22Rv1 (cell line): ENCODE measurements around the gene LHCGR.

ENCODE experiments used
- CTCF ChIP-seq: fragments of 450-650 bp; IDR thresholded peaks from 2 replicates; pipeline ENCODE4 v1.5.1; 2017; ENCODE audit warnings: mild to moderate bottlenecking
- ZFX ChIP-seq: fragments of 450-650 bp; IDR thresholded peaks from 2 replicates; pipeline ENCODE4 v1.6.1; 2017; ENCODE audit warnings: antibody characterized with exemption, borderline replicate concordance

DNA sequence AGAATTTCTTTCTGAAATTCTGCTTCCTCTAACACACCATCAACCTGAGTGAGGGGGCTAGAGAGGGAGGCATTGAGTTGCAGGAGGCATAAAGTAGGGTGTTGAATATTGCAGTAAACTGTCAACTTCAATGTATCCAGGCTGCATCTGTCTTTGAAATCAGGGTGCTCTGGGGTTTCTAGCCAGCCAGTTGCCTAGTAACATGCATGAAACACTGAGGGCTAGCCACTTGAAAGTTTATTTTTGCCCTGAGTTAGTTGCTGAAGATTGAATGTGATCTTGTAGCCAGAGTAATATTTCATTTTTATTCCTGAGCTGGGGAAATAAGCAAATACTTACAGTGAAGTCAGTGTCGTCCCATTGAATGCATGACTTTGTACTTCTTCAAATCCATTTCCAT, 41.9 kb downstream of the LHCGR start:
- no peak for TF ChIP-seq CTCF
- TF ChIP-seq ZFX, result no peak
